HG03175 (cell line): ENCODE measurements around the gene SHPK.

ENCODE experiments used
- ATAC-seq: cut with Tn5 transposase; IDR thresholded peaks from one replicate; pipeline ENCODE4 v1.9.1; 2021; ENCODE audit warnings: mild to moderate bottlenecking, moderate library complexity; ENCODE audit not compliant: unreplicated experiment

SHPK gene

GRCh38 chr17:3636154-3636907 is at the start of gene SHPK, which contains the start of gene CTNS:
Gene SHPK, minus strand, starts transcription at chr17:3636250. Its CDS starts 31 bp downstream, at chr17:3636219.
Gene CTNS, plus strand, starts transcription at chr17:3636760. Its CDS starts 3,447 bp downstream, at chr17:3640207.
- ATAC-seq = peak; percentile 94

GRCh38 chr17:3685174-3685573 is 49.1 kb upstream of the SHPK start:
- no peak for ATAC-seq

GRCh38 chr17:3683054-3683511 is 47.0 kb upstream of the SHPK start:
- no peak for ATAC-seq

- ATAC-seq = no peak
Observed at GRCh38 chr17:3682033-3682432, 46.0 kb upstream of the SHPK start.

- no peak for ATAC-seq
Observed at GRCh38 chr17:3681565-3681964, 45.5 kb upstream of the SHPK start.

- ATAC-seq = no peak
Observed at GRCh38 chr17:3681057-3681456, 45.0 kb upstream of the SHPK start.

- no peak for ATAC-seq
Observed at GRCh38 chr17:3679531-3680126, 43.6 kb upstream of the SHPK start.

GRCh38 chr17:3678821-3679530 is 42.9 kb upstream of the SHPK start:
- ATAC-seq = no peak

- ATAC-seq = no peak
Observed at GRCh38 chr17:3678095-3678820, 42.2 kb upstream of the SHPK start.

GRCh38 chr17:3675886-3676285 is 39.8 kb upstream of the SHPK start:
- ATAC-seq = no peak

GRCh38 chr17:3672571-3672970 is 36.5 kb upstream of the SHPK start:
- no peak for ATAC-seq

- no peak for ATAC-seq
Observed at GRCh38 chr17:3669548-3669947, 33.5 kb upstream of the SHPK start.

GRCh38 chr17:3669085-3669347 is 33.0 kb upstream of the SHPK start:
- no peak for ATAC-seq

- peak; percentile 89 for ATAC-seq
Observed at GRCh38 chr17:3668279-3669084, 32.4 kb upstream of the SHPK start, which contains the start of the genes EMC6 and TAX1BP3. Gene EMC6, plus strand, starts transcription at chr17:3668812. Its CDS starts 335 bp downstream, at chr17:3669147. Gene TAX1BP3, minus strand, starts transcription at chr17:3668578. Its CDS starts 52 bp downstream, at chr17:3668526.

- peak; percentile 9 for ATAC-seq
Observed at GRCh38 chr17:3667366-3668278, 31.6 kb upstream of the SHPK start.

- no peak for ATAC-seq
Observed at GRCh38 chr17:3666516-3666915, 30.5 kb upstream of the SHPK start.

- ATAC-seq = no peak
Observed at GRCh38 chr17:3665834-3666233, 29.8 kb upstream of the SHPK start.

- no peak for ATAC-seq
Observed at GRCh38 chr17:3663102-3664011, 27.3 kb upstream of the SHPK start.
